HepG2 (cell line): ENCODE measurements around the gene PIH1D2. TPM values are rescaled to one million over a fixed set of nuclear protein-coding genes. Genes with fewer than 3 reads are reported as not detected.

Experiments
- ATAC-seq: fragments of 200-7000 bp; cut with Tn5 transposase; 3 replicates; pipeline ENCODE4 v1.9.1; 2020; ENCODE audit warnings: mild to moderate bottlenecking, moderate library complexity
- BruUV-seq: library from RNA; stranded (reverse); fragments of 400-500 nt; replicated peaks from 2 replicates; lab custom pipeline; 2021; lab: Mats Ljungman, UMichigan
- CTCF ChIA-PET: fragments of 300-600 bp; formaldehyde crosslinking; extraction: SDS; loops from one replicate; lab custom pipeline; 2021; ENCODE audit warnings: low total read pairs, inconsistent platforms, low intra/inter-chr PET ratio; lab: Yijun Ruan, JAX
- POLR2A ChIA-PET: fragments of 350-600 bp; sonication (Branson Sonifier 250); formaldehyde crosslinking; loops from one replicate; lab custom pipeline; 2020; ENCODE audit warnings: antibody characterized with exemption, inconsistent platforms; lab: Yijun Ruan, JAX
- DNase-seq: peaks from one replicate; pipeline ENCODE4 v3.0.0-alpha.2; 2015; ENCODE audit warnings: low spot score
- FAIRE-seq: peaks from 3 replicates; lab custom pipeline; 2011; peaks lifted over from hg19 to GRCh38; lab: Jason Lieb, UNC
- H2AFZ ChIP-seq: one replicate; pipeline ENCODE4 v1.6.1; 2011; ENCODE audit warnings: low read length, inconsistent platforms
- H3K27ac ChIP-seq: fragments of 300-600 bp; 3 replicates; pipeline ENCODE4 v1.8.0; 2011; ENCODE audit warnings: mixed run types, mild to moderate bottlenecking, mixed read lengths, low read length, inconsistent platforms; ENCODE audit not compliant: insufficient read depth; ENCODE audit errors: extremely low read length
- H3K27me3 ChIP-seq, 2 experiments: fragments of 200-600 bp in 1 of 2; 2 replicates in 1 of 2; 3 replicates in 1 of 2; pipeline versions ENCODE4 v1.6.0 to v1.8.0; 2011; ENCODE audit warnings: low read length in 2 of 2, mild to moderate bottlenecking in 2 of 2, moderate library complexity in 2 of 2, inconsistent platforms in 1 of 2; ENCODE audit not compliant: insufficient read depth in 2 of 2, control insufficient read depth in 1 of 2
- H3K36me3 ChIP-seq, 2 experiments: fragments of 200-600 bp in 1 of 2; replicated peaks in 1 of 2; 2 replicates in 1 of 2; 3 replicates in 1 of 2; pipeline versions ENCODE4 v1.5.1 to v1.8.0; 2011; ENCODE audit warnings: low read length in 2 of 2, inconsistent platforms in 1 of 2; ENCODE audit not compliant: insufficient read depth in 2 of 2, control insufficient read depth in 1 of 2
- H3K4me1 ChIP-seq: 2 replicates; pipeline ENCODE4 v1.5.1; 2012; ENCODE audit warnings: low read length, inconsistent platforms; ENCODE audit not compliant: insufficient read depth
- H3K4me2 ChIP-seq: 2 replicates; pipeline ENCODE4 v1.6.0; 2011; ENCODE audit warnings: low read depth, low read length, inconsistent platforms
- H3K4me3 ChIP-seq, 3 experiments: fragments of 200-600 bp in 1 of 3; sonication (generic), shearing (Covaris generic) in 1 of 3; replicated peaks in 1 of 3; 2 replicates each; pipeline ENCODE4 v1.5.1; 2011 to 2016; ENCODE audit warnings: low read length in 3 of 3, inconsistent platforms in 2 of 3, low read depth in 2 of 3, mild to moderate bottlenecking in 2 of 3, control low read depth in 1 of 3, mixed read lengths in 1 of 3; ENCODE audit not compliant: insufficient read depth in 1 of 3
- H3K79me2 ChIP-seq: one replicate; pipeline ENCODE4 v1.6.1; 2011; ENCODE audit warnings: low read length, inconsistent platforms; ENCODE audit not compliant: insufficient read depth
- H3K9ac ChIP-seq: 2 replicates; pipeline ENCODE4 v1.6.0; 2011; ENCODE audit warnings: mild to moderate bottlenecking, low read depth, low read length, inconsistent platforms; ENCODE audit not compliant: insufficient read depth
- H3K9me3 ChIP-seq: 2 replicates; pipeline ENCODE4 v1.5.1; 2012; ENCODE audit warnings: mild to moderate bottlenecking, low read length
- H4K20me1 ChIP-seq: 2 replicates; pipeline ENCODE4 v1.6.0; 2011; ENCODE audit warnings: inconsistent platforms, mild to moderate bottlenecking, low read length, moderate library complexity; ENCODE audit not compliant: insufficient read depth
- ATRX ChIP-seq: sonication (generic); formaldehyde crosslinking; IDR thresholded peaks from 2 replicates; pipeline ENCODE4 v1.4.0; 2020; ENCODE audit warnings: missing genetic modification reagents, borderline replicate concordance
- BCL3 ChIP-seq: sonication (generic); formaldehyde crosslinking; IDR thresholded peaks from 2 replicates; pipeline ENCODE4 v1.5.1; 2020; ENCODE audit warnings: mild to moderate bottlenecking, missing genetic modification reagents, moderate library complexity
- ETV6 ChIP-seq: sonication (generic); formaldehyde crosslinking; conservative IDR thresholded peaks from 2 replicates; pipeline ENCODE4 v1.4.0; 2020; ENCODE audit warnings: missing genetic modification reagents
- HOXA9 ChIP-seq: sonication (generic); formaldehyde crosslinking; IDR thresholded peaks from 2 replicates; pipeline ENCODE4 v1.8.1; 2022; ENCODE audit warnings: missing genetic modification reagents, mild to moderate bottlenecking, moderate library complexity, borderline replicate concordance
- ZNF143 ChIP-seq: sonication (generic); formaldehyde crosslinking; IDR thresholded peaks from 2 replicates; pipeline ENCODE4 v1.4.0; 2020; ENCODE audit warnings: missing genetic modification reagents
- ZNF598 ChIP-seq: sonication (generic); formaldehyde crosslinking; IDR thresholded peaks from 2 replicates; pipeline ENCODE4 v1.5.1; 2020; ENCODE audit warnings: mild to moderate bottlenecking, missing genetic modification reagents, borderline replicate concordance
- ZNF746 ChIP-seq: sonication (generic); formaldehyde crosslinking; IDR thresholded peaks from 2 replicates; pipeline ENCODE4 v1.8.0; 2022; ENCODE audit warnings: mild to moderate bottlenecking, missing genetic modification reagents
- ZNF773 ChIP-seq: sonication (generic); formaldehyde crosslinking; IDR thresholded peaks from 2 replicates; pipeline ENCODE4 v1.4.0; 2020; ENCODE audit warnings: missing genetic modification reagents, borderline replicate concordance
- ZNF782 ChIP-seq: sonication (generic); formaldehyde crosslinking; IDR thresholded peaks from 2 replicates; pipeline ENCODE4 v1.4.0; 2020; ENCODE audit warnings: missing genetic modification reagents, mild to moderate bottlenecking, borderline replicate concordance
- WGBS: methylation state at CpG from one replicate; pipeline ENCODE4 v1.1.6; 2017; ENCODE audit warnings: low lambda C conversion rate; 5-methylcytosine and 5-hydroxymethylcytosine counted together
- in situ Hi-C: cut with HindIII; loops from 2 replicates; pipeline ENCODE4 v1.10.0; 2017; ENCODE audit warnings: low pct_unique_long_range_greater_than_20kb; ENCODE audit not compliant: extremely low pct_ligation_motif_present
- intact Hi-C: fragments of 100-400 bp; cut with micrococcal nuclease; formaldehyde crosslinking; loops from one replicate; pipeline ENCODE4 v1.10.0; 2022; ENCODE audit not compliant: unreplicated experiment
- polyA plus RNA-seq, 8 experiments: library from polyadenylated mRNA; depleted of rRNA in 3 of 8; stranded (reverse) in 7 of 8; unstranded in 1 of 8; fragments of >200 nt; fragmentation: Illumina TruSeq in 4 of 8; extraction: Trizol in 4 of 8; gene quantifications; 2 replicates each; pipeline versions ENCODE4 v1.2.1 to v1.2.3, GENCODE V29; 2011 to 2016; ENCODE audit warnings: low read depth in 4 of 8, missing spikeins in 1 of 8, mixed read lengths in 1 of 8; ENCODE audit not compliant: insufficient read depth in 1 of 8
- total RNA-seq, 5 experiments: library from RNA; depleted of rRNA; stranded (reverse); fragments of >200 nt; fragmentation: Illumina TruSeq; extraction: Trizol; gene quantifications; 2 replicates each; pipeline ENCODE4 v1.2.3, GENCODE V29; 2016; ENCODE audit warnings: low read depth in 1 of 5
- TF ChIP-seq, protein P1 (sequence below): sonication (generic); formaldehyde crosslinking; IDR thresholded peaks from 2 replicates; pipeline ENCODE4 v1.8.1; 2023; ENCODE audit warnings: mild to moderate bottlenecking, missing genetic modification reagents
- TF ChIP-seq, protein P2 (sequence below): sonication (generic); formaldehyde crosslinking; IDR thresholded peaks from 2 replicates; pipeline ENCODE4 v1.5.1; 2020; ENCODE audit warnings: mild to moderate bottlenecking, missing genetic modification reagents, borderline replicate concordance

Gene PIH1D2
- total and polyA plus RNA-seq, 2 of the 13 experiments (the other 11 are each of a cell fraction or from before 2014, with no cell fraction given): 0.49 to 2.7 TPM

DNA sequence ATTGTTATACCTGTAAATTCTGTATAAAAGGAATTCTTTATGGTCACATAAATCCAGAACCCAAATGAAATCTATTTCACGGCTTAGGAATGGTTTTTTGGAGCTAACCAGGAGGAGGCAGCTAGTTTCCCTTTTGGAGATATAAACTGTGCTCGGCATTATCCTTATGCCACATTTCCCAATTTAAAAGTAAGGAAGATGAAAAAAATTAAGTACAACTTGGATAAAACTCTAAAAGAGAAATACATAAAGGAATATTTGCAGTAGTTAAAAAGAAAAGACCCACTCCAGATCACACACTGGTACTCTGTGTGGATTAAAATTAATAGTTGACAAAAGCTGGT, 30.9 kb downstream of the PIH1D2 start:
- Histone ChIP-seq H3K4me2 (no peak overlapping the region), H3K9me3 (no peaks in the 10 kb centered on the region), H2AFZ (no peak overlapping the region), H4K20me1 (no peaks in the 10 kb centered on the region), H3K9ac (no peak overlapping the region), H3K36me3 (peaks cover 7 to 62% of the 10 kb centered on the region in 2 experiments), H3K4me3 (no peak overlapping the region), H3K4me1 (no peaks in the 10 kb centered on the region), H3K27me3 (no peaks in the 10 kb centered on the region), H3K79me2 (no peaks in the 10 kb centered on the region), H3K27ac (no peak overlapping the region)
- ATAC-seq (no peak), DNase-seq (no peak), FAIRE-seq (no peak)
- ChIA-PET POLR2A (no interaction called here), CTCF (no interaction called here)
- BruUV-seq: no TSS peak
- intact Hi-C loops: no loop called here
- 98% methylated on average over 2 of the region's 2 CpGs for WGBS
- no peak for TF ChIP-seq ATRX (CRISPR knock-in tag)
- no peak for TF ChIP-seq BCL3 (CRISPR knock-in tag)
- TF ChIP-seq ETV6 (CRISPR knock-in tag): no peak
- TF ChIP-seq ZNF746: no peak
- TF ChIP-seq, all 625 proteins: peak for 0
- in situ Hi-C loops: no loop called here

DNA sequence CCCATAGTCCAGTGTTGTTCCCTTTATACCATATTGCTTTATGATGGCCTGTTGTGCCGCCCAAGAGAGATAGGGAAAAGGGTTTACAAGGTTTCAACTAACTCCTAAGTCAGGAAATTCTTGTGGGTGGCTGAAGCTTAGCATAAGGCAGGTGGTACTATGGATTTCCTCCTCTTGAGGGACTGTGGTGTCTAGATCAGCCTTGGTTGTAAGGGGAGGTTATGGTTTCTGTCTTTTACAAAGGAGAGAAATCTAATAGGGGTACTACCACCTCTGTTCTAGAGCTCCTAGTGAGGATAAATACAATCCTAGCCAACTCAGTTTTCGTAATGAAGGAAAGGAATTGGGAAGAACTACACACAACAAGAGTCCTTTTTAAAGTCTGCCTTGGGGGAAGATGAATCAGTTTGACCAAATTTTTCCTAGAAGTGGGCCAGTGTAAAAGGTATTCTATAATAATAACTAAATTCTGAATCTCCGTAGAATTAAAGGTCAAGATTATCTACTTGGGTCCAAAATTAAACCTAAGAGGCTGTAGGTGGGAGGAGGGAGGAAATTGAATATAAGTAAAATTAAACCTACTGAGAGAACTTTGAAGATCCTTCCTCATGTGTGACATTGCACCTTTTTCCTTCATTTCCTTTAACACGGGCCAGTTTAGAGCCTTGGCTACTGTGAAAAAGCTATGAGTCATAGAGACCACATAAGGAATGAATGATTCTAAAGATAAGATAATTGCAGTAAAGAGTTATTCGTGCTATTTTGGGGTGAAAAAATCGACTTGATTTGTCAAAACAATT, 31.5 kb downstream of the PIH1D2 start:
- ATAC-seq: no peak
- 75% methylated on average over 6 of the region's 6 CpGs for WGBS
- Histone ChIP-seq H3K4me3 (no peak overlapping the region), H3K4me1 (no peaks in the 10 kb centered on the region), H3K27ac (no peak overlapping the region), H3K4me2 (no peak overlapping the region), H3K36me3 (peaks cover 9 to 68% of the 10 kb centered on the region in 2 experiments), H4K20me1 (no peaks in the 10 kb centered on the region), H3K9ac (no peak overlapping the region), H3K9me3 (no peaks in the 10 kb centered on the region), H3K79me2 (no peaks in the 10 kb centered on the region), H2AFZ (no peak overlapping the region), H3K27me3 (no peaks in the 10 kb centered on the region)
- FAIRE-seq: no peak
- ChIA-PET POLR2A (no interaction called here), CTCF (no interaction called here)
- no peak for DNase-seq
- TF ChIP-seq, protein P1, sequence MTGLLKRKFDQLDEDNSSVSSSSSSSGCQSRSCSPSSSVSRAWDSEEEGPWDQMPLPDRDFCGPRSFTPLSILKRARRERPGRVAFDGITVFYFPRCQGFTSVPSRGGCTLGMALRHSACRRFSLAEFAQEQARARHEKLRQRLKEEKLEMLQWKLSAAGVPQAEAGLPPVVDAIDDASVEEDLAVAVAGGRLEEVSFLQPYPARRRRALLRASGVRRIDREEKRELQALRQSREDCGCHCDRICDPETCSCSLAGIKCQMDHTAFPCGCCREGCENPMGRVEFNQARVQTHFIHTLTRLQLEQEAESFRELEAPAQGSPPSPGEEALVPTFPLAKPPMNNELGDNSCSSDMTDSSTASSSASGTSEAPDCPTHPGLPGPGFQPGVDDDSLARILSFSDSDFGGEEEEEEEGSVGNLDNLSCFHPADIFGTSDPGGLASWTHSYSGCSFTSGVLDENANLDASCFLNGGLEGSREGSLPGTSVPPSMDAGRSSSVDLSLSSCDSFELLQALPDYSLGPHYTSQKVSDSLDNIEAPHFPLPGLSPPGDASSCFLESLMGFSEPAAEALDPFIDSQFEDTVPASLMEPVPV (CRISPR knock-in tag): no peak
- TF ChIP-seq, protein P2, sequence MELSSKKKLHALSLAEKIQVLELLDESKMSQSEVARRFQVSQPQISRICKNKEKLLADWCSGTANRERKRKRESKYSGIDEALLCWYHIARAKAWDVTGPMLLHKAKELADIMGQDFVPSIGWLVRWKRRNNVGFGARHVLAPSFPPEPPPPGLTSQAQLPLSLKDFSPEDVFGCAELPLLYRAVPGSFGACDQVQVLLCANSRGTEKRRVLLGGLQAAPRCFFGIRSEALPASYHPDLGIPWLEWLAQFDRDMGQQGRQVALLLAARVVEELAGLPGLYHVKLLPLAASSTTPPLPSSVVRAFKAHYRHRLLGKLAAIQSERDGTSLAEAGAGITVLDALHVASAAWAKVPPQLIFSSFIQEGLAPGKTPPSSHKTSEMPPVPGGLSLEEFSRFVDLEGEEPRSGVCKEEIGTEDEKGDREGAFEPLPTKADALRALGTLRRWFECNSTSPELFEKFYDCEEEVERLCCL (CRISPR knock-in tag): no peak
- TF ChIP-seq ZNF773: no peak
- TF ChIP-seq ZNF782: no peak
- TF ChIP-seq ZNF143: no peak
- no peak for TF ChIP-seq HOXA9 (CRISPR knock-in tag)
- TF ChIP-seq ZNF598 (CRISPR knock-in tag): no peak
- intact Hi-C loops: no loop called here
- in situ Hi-C loops: no loop called here
- no TSS peak for BruUV-seq
